NOMO-1 treated with dmso at 0.1 percent for 144 hours (cell line): ENCODE data around the gene PRDM5.

Experiments
- DNase-seq: peaks from one replicate; lab custom pipeline; 2025; ENCODE audit not compliant: unreplicated experiment; lab: John Stamatoyannopoulos, UW

The PRDM5 gene

DNA sequence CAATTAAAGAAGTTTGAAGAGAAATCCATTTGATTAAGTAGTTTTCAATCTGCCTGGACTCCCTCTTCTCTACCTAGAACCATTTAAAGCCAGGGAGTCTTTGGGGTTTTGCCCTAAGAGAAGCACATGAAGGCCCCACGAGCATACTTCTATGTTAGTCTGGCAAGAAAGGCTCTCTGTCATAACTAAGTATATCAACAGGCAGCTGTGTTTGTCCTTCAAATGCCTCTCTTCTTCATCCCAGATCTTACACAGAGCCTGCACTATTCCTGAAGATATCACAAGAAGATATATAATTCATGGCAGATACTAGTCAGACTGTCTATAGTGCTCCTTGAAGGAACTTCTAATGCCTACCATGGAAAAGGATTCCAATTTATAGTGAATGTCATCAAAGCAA lies 206.2 kb downstream of the PRDM5 start:
- no peak for DNase-seq

DNA sequence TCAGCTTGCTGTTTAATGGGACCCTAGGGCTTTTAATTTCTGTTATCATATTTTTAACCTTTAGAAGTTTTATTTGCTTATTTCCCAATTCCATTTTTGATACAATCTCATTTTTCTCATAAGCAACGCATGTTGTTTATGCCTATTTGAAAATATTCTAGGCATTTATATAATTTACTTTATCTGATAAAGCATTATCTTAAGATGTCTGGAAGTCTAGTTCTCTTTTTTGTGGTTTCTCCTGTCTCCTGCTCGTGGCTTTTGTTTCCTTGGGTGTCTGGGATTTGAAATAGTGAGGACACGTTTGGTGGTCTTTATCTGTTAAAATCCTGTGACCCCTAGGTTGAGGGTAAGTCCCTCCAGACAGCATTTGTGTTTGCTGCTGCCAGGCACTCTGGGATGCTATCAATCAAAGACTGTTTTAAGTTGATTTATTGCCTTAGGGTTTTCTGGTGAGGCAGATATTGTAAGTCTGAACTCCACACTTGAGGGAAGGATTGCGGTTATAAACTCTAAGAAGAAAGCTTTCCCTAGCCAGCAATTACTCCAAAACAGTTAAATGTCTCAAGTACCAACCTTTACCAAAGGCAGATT lies 208.0 kb downstream of the PRDM5 start:
- DNase-seq: no peak

DNA sequence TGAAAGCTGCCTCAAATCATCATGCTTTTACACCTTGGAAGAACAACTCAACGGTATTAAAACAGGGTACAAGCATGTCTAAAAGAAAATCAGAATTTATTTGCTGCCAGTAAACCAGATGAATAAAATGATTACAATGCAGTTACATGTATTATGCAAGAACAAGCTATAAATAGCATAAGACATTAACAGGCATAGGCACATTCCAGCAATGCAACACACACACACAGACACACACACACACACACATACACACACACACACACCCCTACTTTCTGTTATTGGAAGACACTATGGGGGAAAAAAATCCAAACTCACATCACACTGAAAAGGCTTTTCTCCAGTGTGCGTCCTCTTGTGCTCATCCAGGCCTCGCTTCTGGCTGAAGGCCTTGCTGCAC lies 212.5 kb downstream of the PRDM5 start:
- DNase-seq: no peak

DNA sequence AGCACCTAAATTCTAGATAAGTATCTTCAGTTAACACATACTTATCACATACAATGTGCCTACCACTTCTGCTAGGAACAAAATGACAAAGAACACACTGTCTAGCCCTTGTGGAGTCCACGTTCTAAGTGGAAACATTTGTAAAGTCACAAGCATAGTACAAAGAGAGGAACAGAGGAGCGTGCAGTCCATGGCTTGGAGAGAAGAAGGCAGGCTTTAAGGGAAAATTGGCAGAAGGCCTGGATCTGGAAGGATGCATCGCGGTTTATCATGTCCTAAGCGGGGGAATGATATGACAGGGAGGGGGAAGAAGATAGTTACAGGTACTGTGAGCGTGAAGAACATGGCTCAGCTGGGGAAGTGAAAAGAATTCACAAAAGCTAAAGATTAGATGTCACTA lies 218.0 kb downstream of the PRDM5 start:
- no peak for DNase-seq

DNA sequence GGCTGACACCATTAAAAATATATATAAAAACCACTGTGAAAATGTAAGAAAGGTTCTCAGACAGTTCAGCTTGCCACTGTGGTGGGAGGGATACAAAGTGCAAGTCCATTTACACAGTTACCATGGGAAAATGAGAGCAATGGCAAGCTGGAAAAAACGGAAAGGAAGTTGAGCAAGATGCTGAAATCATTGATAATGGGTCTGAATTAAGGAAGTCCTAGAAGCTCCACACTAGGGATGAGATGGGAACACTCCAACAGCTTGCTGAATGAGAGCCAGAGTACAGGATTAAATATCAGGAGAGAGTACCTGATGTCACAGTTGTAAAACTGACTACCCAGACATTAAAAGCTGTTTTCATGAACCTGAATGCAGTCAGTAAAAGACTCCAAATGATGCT lies 218.6 kb downstream of the PRDM5 start:
- peak; percentile 35 for DNase-seq

DNA sequence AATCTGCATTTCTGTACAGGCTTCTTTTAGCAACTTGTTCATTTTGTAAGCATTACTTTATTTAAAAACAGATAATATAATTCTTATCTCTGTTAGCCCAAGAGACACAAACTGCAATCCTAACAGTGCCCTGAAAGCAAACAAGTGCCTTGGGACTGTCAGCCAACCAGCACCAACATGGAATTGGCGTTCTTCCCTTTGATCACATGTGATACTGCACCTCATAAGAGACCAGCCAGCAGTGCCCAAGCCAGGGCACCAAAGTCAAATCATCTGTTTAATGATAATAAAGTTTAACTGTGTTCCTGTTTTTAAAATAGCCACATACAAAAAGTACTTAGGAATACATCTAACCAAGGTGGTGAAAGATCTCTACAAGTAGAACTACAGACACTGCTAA lies 223.2 kb downstream of the PRDM5 start:
- no peak for DNase-seq

DNA sequence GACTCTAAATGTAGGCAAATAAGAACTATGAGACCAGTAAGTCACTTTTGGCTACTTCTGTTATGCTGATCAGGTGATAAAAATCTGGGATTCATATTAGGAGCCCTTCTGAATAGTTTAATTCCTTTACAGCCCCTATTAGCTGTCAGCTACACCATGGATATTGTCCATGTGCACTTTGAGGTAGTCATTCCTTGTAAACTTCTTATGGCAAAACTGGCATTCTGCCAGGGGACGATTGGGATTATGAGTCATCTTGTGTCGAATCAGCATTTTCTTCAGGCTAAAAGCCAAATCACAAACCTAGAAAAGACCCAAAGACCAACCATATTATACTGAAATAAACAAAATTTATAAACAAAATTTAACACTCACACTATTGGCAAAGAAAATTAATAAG lies 227.6 kb downstream of the PRDM5 start:
- no peak for DNase-seq

DNA sequence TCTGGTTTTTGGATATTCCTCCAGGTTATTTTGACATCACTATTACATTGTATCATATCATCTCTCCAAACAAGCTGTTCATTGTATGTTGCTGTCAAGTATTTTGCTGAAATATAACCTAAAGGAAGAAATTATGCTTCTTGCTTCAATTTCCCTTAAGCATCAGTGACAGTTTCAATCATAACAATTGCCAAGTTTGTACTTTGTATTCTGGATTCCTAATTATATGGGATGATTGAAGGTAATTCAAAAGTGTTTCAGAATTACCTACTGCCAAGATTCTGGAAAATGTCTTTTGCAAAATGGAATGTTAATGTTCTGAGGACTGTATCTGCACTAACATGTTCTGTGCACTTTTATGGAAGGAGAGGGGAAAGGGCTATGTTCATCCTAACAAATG lies 228.7 kb downstream of the PRDM5 start:
- DNase-seq: no peak

DNA sequence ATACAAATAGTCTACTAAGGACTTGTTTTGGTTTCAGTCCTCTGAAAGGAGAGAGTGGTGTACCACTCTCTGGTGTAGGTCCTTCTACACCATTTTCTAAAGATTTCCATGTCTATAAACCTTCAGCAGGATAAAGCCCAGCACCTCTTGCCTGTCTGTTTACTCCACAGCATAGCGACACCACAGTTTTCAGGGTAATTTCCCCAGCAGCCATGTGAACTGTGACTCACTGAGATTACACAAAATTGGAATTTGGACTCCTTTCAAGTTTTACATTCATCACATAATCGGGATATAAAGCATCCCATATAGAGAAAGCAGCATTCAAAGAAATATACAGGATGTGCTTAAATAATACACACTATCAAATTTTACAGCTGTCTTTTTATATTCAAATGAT lies 229.6 kb downstream of the PRDM5 start:
- no peak for DNase-seq

DNA sequence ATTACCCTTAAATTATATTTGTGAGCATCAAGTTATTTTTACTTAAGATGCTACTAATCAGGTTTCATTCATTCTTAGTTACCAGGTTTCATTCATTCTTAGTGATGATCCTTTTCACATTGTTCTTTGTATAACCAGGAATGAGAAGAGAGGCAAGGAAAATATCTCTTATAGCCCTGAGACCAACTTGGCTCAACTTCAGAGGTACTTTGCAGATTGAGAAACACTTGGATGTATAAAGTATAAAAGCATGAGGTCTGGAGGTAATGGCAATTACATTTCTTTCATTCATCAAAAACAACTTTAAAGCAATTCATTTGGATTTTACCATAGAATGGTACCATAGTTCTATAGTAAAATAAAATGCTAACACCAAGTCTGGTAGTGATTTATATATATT lies 231.0 kb downstream of the PRDM5 start:
- no peak for DNase-seq

DNA sequence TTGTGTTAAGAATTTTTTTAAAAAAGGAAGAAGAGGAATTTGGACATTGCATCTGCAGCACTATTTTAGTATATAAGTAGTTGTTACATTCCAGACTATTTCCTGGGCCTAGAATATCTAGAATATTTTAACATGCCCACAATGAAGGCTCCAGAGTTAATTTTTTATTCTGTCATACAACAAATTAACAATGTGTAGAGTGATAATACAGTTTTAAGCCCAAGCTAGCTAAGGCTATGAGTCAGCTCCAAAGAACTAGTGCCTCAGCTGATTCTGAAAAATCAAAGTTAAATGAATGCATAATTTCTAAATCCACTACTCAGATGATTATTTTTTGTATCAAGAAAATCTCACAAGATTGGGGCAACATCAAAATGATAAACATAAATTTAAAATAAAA lies 231.4 kb downstream of the PRDM5 start:
- DNase-seq: no peak

DNA sequence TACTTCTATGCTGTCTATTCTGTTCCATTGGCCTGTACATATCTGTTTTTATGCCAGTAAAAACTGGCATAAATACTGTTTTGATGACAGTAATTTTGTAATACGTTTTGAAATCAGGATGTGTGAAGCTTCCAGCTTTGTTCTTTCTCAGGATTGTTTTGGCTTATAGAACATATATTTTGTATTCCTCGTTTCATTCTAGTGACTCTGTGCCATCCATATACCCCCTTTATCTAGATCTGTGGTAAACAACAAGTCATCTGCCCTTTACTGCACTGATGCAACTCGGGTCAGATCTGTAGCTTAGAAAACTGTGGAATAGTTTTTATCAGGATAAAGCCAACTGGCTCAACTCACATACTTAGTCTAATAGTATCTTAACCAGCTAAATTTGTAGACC lies 233.7 kb downstream of the PRDM5 start:
- DNase-seq: no peak

DNA sequence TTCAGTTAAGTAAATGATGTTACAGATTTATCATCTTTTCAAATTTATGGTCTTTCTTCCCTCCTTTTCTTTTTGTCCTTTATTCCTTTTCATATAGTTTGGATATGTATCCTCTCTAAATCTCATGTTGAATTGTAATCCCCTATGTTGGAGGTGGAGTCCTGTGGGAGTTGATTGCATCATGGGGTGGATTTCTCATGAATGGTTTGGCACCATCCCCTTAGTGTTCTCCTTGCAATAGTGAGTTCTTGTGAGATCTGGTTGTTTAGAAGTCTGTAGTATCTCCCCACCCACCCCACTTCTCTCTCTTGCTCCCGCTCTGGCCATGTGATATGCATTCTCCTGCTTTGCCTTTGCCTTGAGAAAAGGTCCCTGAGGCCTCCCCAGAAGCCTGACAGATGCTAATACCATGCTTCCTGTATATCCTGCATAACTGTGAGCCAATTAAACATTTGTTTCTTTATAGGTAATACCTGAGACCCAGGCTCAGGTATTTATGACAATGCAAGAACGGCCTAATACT lies 236.7 kb downstream of the PRDM5 start:
- no peak for DNase-seq

DNA sequence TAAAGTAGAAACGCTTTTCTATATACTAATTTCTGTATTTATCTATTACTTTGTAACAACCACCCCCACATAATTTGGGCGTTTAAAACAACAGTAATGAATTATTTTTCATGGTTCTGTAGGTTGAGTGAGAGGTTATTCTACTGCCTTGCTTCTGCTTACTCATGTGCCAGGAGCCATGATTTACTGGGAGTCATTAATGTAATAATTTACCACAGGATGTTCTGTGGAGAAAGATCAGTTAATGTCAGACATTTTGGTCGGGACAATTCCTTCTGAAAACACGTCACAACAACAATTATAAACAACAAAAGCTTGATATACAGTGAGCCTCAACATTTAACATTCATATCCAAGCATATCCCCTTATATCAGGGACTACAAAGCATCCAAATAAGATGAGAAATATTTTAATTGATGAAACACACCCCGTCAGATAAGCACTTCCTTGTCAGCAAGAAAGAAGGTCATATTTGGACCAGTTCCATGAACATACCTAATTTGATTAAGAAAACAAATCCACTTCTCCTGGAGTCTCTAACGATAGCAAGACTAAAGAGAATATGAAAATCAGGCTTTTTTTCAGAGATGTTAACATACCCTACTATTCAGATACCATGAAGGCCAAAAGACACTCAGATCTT lies 238.5 kb downstream of the PRDM5 start:
- no peak for DNase-seq

DNA sequence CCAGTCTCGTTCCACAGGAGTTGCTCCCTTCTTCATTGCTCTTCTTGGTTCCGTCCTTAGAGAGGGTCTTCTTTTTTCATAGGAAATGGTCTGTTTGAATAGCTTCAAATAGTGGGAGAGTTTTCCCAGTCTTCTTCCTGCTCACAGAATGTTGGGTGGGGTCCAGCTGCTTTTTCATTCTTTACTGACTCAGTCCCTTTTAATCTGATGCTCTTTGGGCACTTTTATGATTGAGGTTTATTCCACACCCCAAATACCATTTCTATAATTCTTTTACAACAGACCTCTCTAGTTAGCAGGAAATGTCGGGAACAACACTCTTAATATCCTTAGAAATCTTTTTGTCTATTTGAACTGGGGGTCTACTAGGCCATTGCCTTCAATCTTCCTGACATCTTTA lies 239.5 kb downstream of the PRDM5 start:
- no peak for DNase-seq

DNA sequence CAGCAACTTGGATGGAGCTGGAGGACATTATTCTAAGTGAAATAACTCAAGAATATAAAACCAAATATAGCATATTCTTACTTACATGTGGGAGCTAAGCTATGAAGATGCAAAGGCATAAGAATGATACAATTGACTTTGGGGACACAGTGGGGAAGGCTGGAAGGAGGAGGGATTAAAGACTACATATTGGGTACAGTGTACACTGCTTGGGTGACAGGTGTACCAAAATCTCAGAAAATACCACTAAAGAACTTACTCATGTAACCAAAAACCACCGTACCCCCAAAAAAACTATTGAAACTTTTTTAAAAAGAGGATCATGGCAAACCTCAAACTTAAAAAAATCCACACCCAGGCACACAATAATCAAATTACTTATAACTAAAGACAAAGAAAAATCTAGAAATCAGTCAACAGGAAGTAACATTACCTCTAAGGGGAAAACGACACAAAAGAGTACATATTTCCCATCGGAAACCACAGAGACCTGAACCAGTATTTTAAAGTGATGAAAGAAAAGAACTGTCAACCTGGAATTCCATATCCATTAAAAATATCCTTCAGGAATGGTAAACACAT lies 241.8 kb downstream of the PRDM5 start:
- DNase-seq: no peak

DNA sequence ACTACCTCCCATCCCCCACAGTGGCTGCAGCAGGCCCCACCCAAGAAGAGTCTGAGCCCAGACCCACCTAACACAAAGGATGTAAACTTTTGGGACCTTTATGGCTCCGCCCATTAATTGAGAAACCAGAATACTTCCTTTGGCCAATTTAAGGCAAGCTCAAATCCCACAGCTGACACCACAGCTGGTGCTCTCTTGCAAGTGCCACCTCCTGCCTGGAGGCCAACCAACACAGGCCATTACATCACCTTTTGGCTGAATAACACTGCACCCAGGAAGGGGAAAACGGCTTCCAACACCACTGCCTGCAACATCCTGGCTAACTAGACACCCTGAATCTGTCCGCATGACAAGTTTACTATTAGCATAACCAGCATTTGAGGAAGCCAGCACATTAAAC lies 248.8 kb downstream of the PRDM5 start:
- no peak for DNase-seq

DNA sequence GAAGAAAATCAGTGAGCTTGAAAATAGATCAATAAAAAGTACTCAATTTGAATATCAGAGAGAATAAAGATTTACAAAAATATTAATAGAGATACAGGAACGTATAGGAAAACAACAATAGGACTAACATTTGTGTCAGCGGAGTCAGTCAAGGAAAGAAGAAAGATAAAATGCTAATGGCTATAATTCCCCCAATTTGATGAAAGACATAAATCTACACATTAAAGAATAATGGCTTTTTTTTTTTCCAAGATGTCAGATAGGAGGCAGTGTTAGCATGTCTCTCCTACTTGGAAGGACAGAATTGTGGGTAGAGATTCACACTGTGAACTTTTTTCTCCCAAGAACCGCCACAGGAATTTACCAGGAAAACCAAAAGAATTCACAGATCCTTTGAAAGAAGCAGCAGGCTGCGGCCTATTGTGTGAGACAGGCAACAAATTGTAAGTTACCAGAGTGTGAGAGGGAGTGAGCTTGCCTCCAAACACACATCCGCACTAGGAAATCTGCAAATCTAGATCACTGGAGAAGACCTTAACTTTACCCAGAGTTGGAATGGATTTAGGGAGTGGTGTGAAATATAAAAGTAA lies 249.9 kb downstream of the PRDM5 start:
- DNase-seq: no peak

DNA sequence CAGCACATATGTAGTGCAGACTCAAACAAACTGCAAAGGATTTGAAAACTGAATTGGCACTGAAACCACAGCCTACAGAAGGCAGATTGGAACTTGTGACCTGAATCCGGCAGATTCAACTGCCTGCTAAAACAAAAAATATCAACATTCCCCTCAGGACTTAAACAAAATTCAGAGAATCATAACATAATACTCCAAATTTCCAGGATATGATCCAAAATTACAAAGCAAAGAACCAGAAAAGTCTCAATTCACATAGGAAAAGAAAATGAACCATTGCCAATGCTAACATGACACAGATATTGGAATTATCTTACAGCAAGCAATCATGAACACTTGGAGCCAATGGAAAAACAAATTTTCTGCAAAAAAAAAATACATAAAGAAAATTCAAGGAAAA lies 250.4 kb downstream of the PRDM5 start:
- DNase-seq: no peak

DNA sequence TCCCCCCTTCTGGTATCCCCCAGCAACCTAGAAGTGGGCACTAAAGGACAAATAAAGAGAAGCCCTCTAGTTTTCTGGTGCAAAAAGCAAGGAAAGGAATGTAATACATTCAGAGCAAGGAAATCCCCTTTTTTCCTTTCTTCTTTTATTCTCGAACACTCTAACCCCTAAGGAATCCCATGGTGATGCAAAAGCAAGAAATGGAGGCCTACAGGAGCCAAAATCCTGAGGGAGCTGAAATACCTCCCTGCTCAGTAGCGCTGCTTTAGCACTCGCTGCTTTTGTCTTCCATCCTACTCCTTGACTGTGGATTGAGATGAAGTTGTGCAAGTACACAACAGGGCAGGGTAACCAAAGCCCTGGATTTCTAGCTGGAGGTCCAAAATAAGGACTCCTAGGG lies 251.0 kb downstream of the PRDM5 start:
- no peak for DNase-seq

DNA sequence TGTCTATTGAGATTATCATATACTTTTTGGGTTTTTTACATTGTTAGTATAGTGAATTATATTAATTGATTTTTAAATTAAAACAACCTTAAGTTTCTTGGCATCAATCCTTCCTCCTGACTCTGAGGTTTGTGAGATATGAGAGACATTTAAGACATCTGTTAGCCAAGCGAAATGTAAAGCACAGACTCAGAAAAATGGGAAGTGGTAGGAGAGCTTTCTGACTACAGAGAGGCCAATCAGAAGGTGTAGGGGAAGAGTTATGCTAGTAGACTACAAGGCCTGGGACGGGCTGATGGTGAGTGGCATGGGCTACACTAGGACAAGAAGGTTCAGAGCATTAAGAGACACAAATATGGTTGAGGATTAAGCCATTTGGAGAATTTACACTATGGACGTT lies 255.4 kb downstream of the PRDM5 start:
- DNase-seq: peak; percentile 8

DNA sequence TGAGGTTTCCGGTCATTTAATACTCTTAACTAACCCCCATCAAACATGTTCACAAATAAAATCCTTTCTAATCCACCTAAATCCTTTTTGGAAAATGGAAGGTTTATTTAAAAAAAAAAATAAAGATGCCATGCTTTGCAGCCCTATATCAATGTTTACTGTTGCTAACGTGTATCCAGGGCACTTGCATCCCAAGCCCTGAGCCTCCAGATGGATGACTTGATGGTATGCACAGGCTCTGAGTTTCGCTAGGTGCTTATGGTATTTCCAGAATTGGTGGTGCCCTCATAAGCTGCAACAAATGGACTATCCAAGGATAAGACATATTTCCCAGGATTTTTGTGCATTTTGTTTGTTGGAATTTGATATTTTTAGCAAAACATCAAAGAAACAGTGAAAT lies 257.7 kb downstream of the PRDM5 start:
- no peak for DNase-seq
